Left ventricle myocardium inferior (tissue), 1 donor: ENCODE data around the gene SORCS3. TPM values are rescaled to one million over a fixed set of nuclear protein-coding genes. Genes with fewer than 3 reads are reported as not detected.

ENCODE experiments used
- DNase-seq: peaks from one replicate; pipeline ENCODE4 v3.0.0-alpha.2; 2020
- H3K27ac ChIP-seq: fragments of 200-600 bp; replicated peaks from 2 replicates; pipeline ENCODE4 v1.8.0; 2021
- H3K27me3 ChIP-seq: fragments of 200-600 bp; 2 replicates; pipeline ENCODE4 v1.8.0; 2021; ENCODE audit warnings: low read depth
- H3K36me3 ChIP-seq: fragments of 200-600 bp; 2 replicates; pipeline ENCODE4 v1.8.0; 2021
- H3K4me1 ChIP-seq: fragments of 200-600 bp; 2 replicates; pipeline ENCODE4 v1.8.0; 2021
- H3K4me3 ChIP-seq: fragments of 200-600 bp; 2 replicates; pipeline ENCODE4 v1.8.0; 2021; ENCODE audit warnings: mild to moderate bottlenecking, moderate library complexity
- H3K9me3 ChIP-seq: fragments of 200-600 bp; replicated peaks from 2 replicates; pipeline ENCODE4 v1.8.0; 2021
- intact Hi-C: fragments of 100-400 bp; cut with micrococcal nuclease; formaldehyde crosslinking; loops from one replicate; pipeline ENCODE4 v1.11.0; 2022
- total RNA-seq: library from RNA; stranded (reverse); fragmentation: NEBNext Ultra II Directional; extraction: Animal tissue kit (Norgen Biotek cat#: 25700); gene quantifications from one replicate; pipeline ENCODE4 v1.2.1, GENCODE V29; 2021
- TF ChIP-seq, protein P1 (sequence below): fragments of 200-600 bp; IDR thresholded peaks from 2 replicates; pipeline ENCODE4 v1.8.0; 2021; ENCODE audit warnings: antibody characterized with exemption, mild to moderate bottlenecking, borderline replicate concordance
- donor health status: DM: no; HTN: yes; CAD: no; lungs with severe emphysema.

The SORCS3 gene
- total RNA-seq, 1 donor from 2014 or later: 0.03 TPM

DNA sequence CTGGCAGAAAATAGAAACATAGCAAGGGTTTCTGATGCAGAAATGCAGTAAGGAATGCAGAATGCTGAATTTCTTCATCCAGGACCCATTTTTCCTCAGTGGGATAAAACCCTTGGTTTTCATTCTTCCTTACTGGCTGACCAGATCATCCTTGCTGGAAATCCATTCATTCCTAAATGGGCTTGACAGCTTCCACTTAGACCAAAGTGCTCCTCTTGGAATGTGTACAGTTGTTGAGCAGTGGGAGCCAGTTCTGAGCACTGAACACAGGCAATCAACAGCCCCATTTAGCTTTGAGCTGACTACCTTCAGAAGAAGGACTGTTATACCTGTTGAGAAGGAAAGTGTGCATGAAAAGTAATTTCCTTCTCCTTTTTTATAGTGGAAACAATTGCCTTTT, 232.1 kb downstream of the SORCS3 start:
- Histone ChIP-seq H3K4me1 (no peaks in the 10 kb centered on the region), H3K27me3 (peaks cover 8% of the 10 kb centered on the region), H3K36me3 (no peaks in the 10 kb centered on the region), H3K9me3 (no peaks in the 10 kb centered on the region), H3K4me3 (no peak overlapping the region), H3K27ac (no peak overlapping the region)
- intact Hi-C loops: no loop called here
- TF ChIP-seq, protein P1, sequence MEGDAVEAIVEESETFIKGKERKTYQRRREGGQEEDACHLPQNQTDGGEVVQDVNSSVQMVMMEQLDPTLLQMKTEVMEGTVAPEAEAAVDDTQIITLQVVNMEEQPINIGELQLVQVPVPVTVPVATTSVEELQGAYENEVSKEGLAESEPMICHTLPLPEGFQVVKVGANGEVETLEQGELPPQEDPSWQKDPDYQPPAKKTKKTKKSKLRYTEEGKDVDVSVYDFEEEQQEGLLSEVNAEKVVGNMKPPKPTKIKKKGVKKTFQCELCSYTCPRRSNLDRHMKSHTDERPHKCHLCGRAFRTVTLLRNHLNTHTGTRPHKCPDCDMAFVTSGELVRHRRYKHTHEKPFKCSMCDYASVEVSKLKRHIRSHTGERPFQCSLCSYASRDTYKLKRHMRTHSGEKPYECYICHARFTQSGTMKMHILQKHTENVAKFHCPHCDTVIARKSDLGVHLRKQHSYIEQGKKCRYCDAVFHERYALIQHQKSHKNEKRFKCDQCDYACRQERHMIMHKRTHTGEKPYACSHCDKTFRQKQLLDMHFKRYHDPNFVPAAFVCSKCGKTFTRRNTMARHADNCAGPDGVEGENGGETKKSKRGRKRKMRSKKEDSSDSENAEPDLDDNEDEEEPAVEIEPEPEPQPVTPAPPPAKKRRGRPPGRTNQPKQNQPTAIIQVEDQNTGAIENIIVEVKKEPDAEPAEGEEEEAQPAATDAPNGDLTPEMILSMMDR: no peak
- no peak for DNase-seq

- H3K9me3 ChIP-seq: no peaks in the 10 kb centered on the region
- no peaks in the 10 kb centered on the region for H3K36me3 ChIP-seq
- no peak overlapping the region for H3K4me3 ChIP-seq
- DNase-seq: no peak
- no peaks in the 10 kb centered on the region for H3K4me1 ChIP-seq
- no peak overlapping the region for H3K27ac ChIP-seq
- intact Hi-C loops: no loop called here
- peaks cover 16% of the 10 kb centered on the region for H3K27me3 ChIP-seq
- TF ChIP-seq, protein P1: no peak
Measured at GRCh38 chr10:104875561-104875960, 234.5 kb downstream of the SORCS3 start.

- Histone ChIP-seq H3K4me3 (no peak overlapping the region), H3K27ac (no peak overlapping the region), H3K27me3 (peaks cover 44% of the 10 kb centered on the region), H3K36me3 (no peaks in the 10 kb centered on the region), H3K9me3 (no peaks in the 10 kb centered on the region), H3K4me1 (no peaks in the 10 kb centered on the region)
- no peak for DNase-seq
- intact Hi-C loops: no loop called here
- TF ChIP-seq, protein P1: no peak
Measured at GRCh38 chr10:104880624-104881398, 239.7 kb downstream of the SORCS3 start.

GRCh38 chr10:104881740-104882139, 240.7 kb downstream of the SORCS3 start:
- no peaks in the 10 kb centered on the region for H3K9me3 ChIP-seq
- H3K27ac ChIP-seq: no peak overlapping the region
- no peaks in the 10 kb centered on the region for H3K4me1 ChIP-seq
- intact Hi-C loops: no loop called here
- no peak for DNase-seq
- TF ChIP-seq, protein P1: no peak
- H3K4me3 ChIP-seq: no peak overlapping the region
- peaks cover 46% of the 10 kb centered on the region for H3K27me3 ChIP-seq
- H3K36me3 ChIP-seq: no peaks in the 10 kb centered on the region

- Histone ChIP-seq H3K27ac (no peak overlapping the region), H3K9me3 (peaks cover 45% of the 10 kb centered on the region), H3K27me3 (peaks cover 23% of the 10 kb centered on the region), H3K4me3 (no peak overlapping the region), H3K36me3 (no peaks in the 10 kb centered on the region), H3K4me1 (no peaks in the 10 kb centered on the region)
- TF ChIP-seq, protein P1: no peak
- intact Hi-C loops: no loop called here
- no peak for DNase-seq
Measured at GRCh38 chr10:104892879-104893617, 252.0 kb downstream of the SORCS3 start.
